ENCODE measurements around the gene PTPRD.

Gene PTPRD

DNA sequence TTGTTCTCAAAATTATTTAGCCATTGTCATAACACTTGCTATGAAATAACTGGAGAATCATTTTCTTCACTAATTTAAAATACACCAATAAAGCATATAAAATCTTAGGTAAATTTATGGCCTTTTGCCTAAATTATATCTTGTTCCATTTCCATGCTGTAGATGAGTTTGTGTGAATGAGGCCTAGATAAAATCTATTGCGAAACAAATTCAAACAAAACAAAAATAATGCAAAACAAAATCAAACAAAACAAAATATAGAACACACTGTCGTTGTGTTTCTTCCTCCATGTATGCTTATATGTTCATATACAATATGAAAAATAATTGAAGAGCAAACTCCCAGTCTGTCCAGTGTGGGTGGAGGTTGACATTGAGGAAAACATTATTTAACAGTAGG is 1020.7 kb downstream of the PTPRD start:
- DNase-seq (ENCODE audit: low read depth, low spot score), result no peak
- TF ChIP-seq SUZ12 (IDR thresholded peaks at IDR 0.05; ENCODE audit: extremely low read depth, insufficient read depth, insufficient read length) (no peak), YY1 (IDR thresholded peaks at IDR 0.05; ENCODE audit: insufficient read depth, insufficient read length) (no peak), ZNF274 (IDR thresholded peaks at IDR 0.05; ENCODE audit: low read depth, low read length) (no peak)
- Histone ChIP-seq H3K4me1 (ENCODE audit: insufficient read depth, insufficient read length) (no peaks in the 10 kb centered on the region), H3K27me3 (ENCODE audit: insufficient read depth, insufficient read length) (no peaks in the 10 kb centered on the region), H3K36me3 (ENCODE audit: insufficient read depth, insufficient read length, low read length) (no peaks in the 10 kb centered on the region), H3K9me3 (ENCODE audit: insufficient read depth, low read length) (no peaks in the 10 kb centered on the region), H3K9ac (ENCODE audit: insufficient read length, low read depth) (no peak overlapping the region), H3K4me3 (ENCODE audit: insufficient read length, low read depth) (no peak overlapping the region)

- Histone ChIP-seq H3K27me3 (ENCODE audit: insufficient read depth, insufficient read length) (no peaks in the 10 kb centered on the region), H3K4me3 (ENCODE audit: insufficient read length, low read depth) (no peak overlapping the region), H3K9me3 (ENCODE audit: insufficient read depth, low read length) (no peaks in the 10 kb centered on the region), H3K36me3 (ENCODE audit: insufficient read depth, insufficient read length, low read length) (no peaks in the 10 kb centered on the region), H3K9ac (ENCODE audit: insufficient read length, low read depth) (no peak overlapping the region), H3K4me1 (ENCODE audit: insufficient read depth, insufficient read length) (no peaks in the 10 kb centered on the region)
- TF ChIP-seq YY1 (IDR thresholded peaks at IDR 0.05; ENCODE audit: insufficient read depth, insufficient read length) (no peak), ZNF274 (IDR thresholded peaks at IDR 0.05; ENCODE audit: low read depth, low read length) (no peak), SUZ12 (IDR thresholded peaks at IDR 0.05; ENCODE audit: extremely low read depth, insufficient read depth, insufficient read length) (no peak)
- DNase-seq (ENCODE audit: low read depth, low spot score), result no peak
These were observed 1026.9 kb downstream of the PTPRD start for GRCh38 chr9:9585920-9586319.

DNA sequence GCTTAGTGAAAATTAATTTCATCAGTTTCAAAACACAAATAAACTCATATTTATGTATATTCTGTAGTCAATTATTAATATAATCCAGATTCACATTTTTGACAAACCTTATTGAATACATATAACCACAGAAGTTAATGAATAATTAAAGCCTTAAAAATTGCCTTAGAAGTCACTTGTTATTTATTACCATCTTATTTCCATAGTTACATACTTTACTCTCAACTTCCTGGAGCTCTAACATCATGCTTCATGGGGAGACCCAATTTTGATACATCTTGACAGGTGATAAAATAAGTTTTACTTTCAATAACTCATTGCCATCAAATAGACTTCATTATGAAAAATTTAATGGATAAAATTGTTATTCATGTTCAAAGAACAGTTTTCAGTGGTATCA is 1038.7 kb downstream of the PTPRD start:
- no peak overlapping the region for H3K9ac ChIP-seq (ENCODE audit: insufficient read length, low read depth)
- H3K9me3 ChIP-seq (ENCODE audit: insufficient read depth, low read length), result no peaks in the 10 kb centered on the region
- DNase-seq (ENCODE audit: low read depth, low spot score), result no peak
- H3K4me3 ChIP-seq (ENCODE audit: insufficient read length, low read depth), result no peak overlapping the region
- no peaks in the 10 kb centered on the region for H3K27me3 ChIP-seq (ENCODE audit: insufficient read depth, insufficient read length)
- TF ChIP-seq ZNF274 (IDR thresholded peaks at IDR 0.05; ENCODE audit: low read depth, low read length) (no peak), SUZ12 (IDR thresholded peaks at IDR 0.05; ENCODE audit: extremely low read depth, insufficient read depth, insufficient read length) (no peak), YY1 (IDR thresholded peaks at IDR 0.05; ENCODE audit: insufficient read depth, insufficient read length) (no peak)
- no peaks in the 10 kb centered on the region for H3K36me3 ChIP-seq (ENCODE audit: insufficient read depth, insufficient read length, low read length)
- H3K4me1 ChIP-seq (ENCODE audit: insufficient read depth, insufficient read length), result no peaks in the 10 kb centered on the region

DNA sequence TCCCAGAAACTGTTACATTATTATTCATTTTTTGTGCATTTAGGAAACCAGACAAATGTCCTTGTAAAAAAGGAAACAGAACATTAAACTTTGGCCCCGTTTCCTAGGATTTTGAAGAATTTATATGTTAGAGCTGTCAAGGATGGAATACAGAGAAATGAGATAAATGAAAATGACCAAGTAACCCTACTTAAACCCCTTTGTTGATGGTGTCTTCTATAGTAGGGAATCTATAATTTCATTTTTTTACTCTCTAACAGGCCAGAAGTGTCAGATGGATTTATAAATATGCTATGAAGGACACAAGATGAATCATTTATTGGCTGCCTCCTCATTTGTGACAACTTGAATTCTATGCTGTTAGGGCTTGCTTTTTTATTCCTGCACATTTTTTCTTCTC is 1047.1 kb downstream of the PTPRD start:
- TF ChIP-seq SUZ12 (IDR thresholded peaks at IDR 0.05; ENCODE audit: extremely low read depth, insufficient read depth, insufficient read length) (no peak), ZNF274 (IDR thresholded peaks at IDR 0.05; ENCODE audit: low read depth, low read length) (no peak), YY1 (IDR thresholded peaks at IDR 0.05; ENCODE audit: insufficient read depth, insufficient read length) (no peak)
- no peak overlapping the region for H3K4me3 ChIP-seq (ENCODE audit: insufficient read length, low read depth)
- no peaks in the 10 kb centered on the region for H3K27me3 ChIP-seq (ENCODE audit: insufficient read depth, insufficient read length)
- no peak for DNase-seq (ENCODE audit: low read depth, low spot score)
- H3K9me3 ChIP-seq (ENCODE audit: insufficient read depth, low read length), result no peaks in the 10 kb centered on the region
- no peaks in the 10 kb centered on the region for H3K36me3 ChIP-seq (ENCODE audit: insufficient read depth, insufficient read length, low read length)
- no peak overlapping the region for H3K9ac ChIP-seq (ENCODE audit: insufficient read length, low read depth)
- H3K4me1 ChIP-seq (ENCODE audit: insufficient read depth, insufficient read length), result no peaks in the 10 kb centered on the region

- TF ChIP-seq YY1 (IDR thresholded peaks at IDR 0.05; ENCODE audit: insufficient read depth, insufficient read length), result no peak
- no peak for TF ChIP-seq SUZ12 (IDR thresholded peaks at IDR 0.05; ENCODE audit: extremely low read depth, insufficient read depth, insufficient read length)
- no peak for TF ChIP-seq ZNF274 (IDR thresholded peaks at IDR 0.05; ENCODE audit: low read depth, low read length)
- no peak for DNase-seq (ENCODE audit: low read depth, low spot score)
- Histone ChIP-seq H3K27me3 (ENCODE audit: insufficient read depth, insufficient read length) (no peaks in the 10 kb centered on the region), H3K9me3 (ENCODE audit: insufficient read depth, low read length) (peaks cover 6% of the 10 kb centered on the region; the same call in 1 of the 2 replicates), H3K4me1 (ENCODE audit: insufficient read depth, insufficient read length) (no peaks in the 10 kb centered on the region), H3K9ac (ENCODE audit: insufficient read length, low read depth) (no peak overlapping the region), H3K36me3 (ENCODE audit: insufficient read depth, insufficient read length, low read length) (no peaks in the 10 kb centered on the region), H3K4me3 (ENCODE audit: insufficient read length, low read depth) (no peak overlapping the region)
These were observed 1049.0 kb downstream of the PTPRD start for GRCh38 chr9:9563817-9564216.

DNA sequence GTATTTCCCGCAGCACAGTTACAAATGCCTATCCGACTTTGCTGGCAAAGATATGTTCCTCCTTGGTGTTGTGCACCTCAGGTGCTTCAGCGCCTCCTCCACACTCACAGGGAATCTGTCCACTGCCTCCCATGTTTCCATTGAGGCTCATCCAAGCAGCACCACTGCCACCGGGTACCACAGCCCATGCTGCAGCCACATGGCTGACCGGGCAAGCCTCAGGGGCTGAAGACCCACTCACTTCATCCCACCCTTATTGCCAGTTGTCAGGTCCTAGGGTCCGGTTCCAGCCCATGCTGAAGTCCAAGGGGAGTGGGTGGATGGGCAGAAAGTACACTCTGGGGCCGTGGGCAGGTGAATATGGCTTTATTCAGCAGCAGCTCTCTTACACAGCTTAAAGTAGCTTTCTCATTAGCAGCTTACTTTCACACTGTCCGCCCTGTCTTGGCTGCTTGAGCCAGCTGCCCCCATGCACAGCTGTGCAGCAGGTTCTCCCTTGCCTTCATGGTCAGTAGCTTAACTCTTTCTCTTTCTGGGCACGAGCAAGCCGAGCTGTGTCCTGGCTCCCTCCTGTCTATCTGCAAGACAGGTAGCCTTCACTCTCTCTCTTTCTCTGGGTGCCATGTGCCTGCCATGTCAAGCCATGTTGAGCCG is 1052.3 kb downstream of the PTPRD start:
- TF ChIP-seq YY1 (IDR thresholded peaks at IDR 0.05; ENCODE audit: insufficient read depth, insufficient read length) (no peak), SUZ12 (IDR thresholded peaks at IDR 0.05; ENCODE audit: extremely low read depth, insufficient read depth, insufficient read length) (no peak), ZNF274 (IDR thresholded peaks at IDR 0.05; ENCODE audit: low read depth, low read length) (no peak)

GRCh38 chr9:9558907-9559306 is 1053.9 kb downstream of the PTPRD start:
- H3K9ac ChIP-seq (ENCODE audit: insufficient read length, low read depth), result no peak overlapping the region
- no peaks in the 10 kb centered on the region for H3K36me3 ChIP-seq (ENCODE audit: insufficient read depth, insufficient read length, low read length)
- no peak for DNase-seq (ENCODE audit: low read depth, low spot score)
- TF ChIP-seq SUZ12 (IDR thresholded peaks at IDR 0.05; ENCODE audit: extremely low read depth, insufficient read depth, insufficient read length) (no peak), YY1 (IDR thresholded peaks at IDR 0.05; ENCODE audit: insufficient read depth, insufficient read length) (no peak), ZNF274 (IDR thresholded peaks at IDR 0.05; ENCODE audit: low read depth, low read length) (no peak)
- peaks cover 15% of the 10 kb centered on the region; the same call in 1 of the 2 replicates for H3K9me3 ChIP-seq (ENCODE audit: insufficient read depth, low read length)
- no peaks in the 10 kb centered on the region for H3K27me3 ChIP-seq (ENCODE audit: insufficient read depth, insufficient read length)
- H3K4me1 ChIP-seq (ENCODE audit: insufficient read depth, insufficient read length), result no peaks in the 10 kb centered on the region
- no peak overlapping the region for H3K4me3 ChIP-seq (ENCODE audit: insufficient read length, low read depth)

More for the DNA sequence above, 1052.3 kb downstream of the PTPRD start:
- no peaks in the 10 kb centered on the region for H3K4me1 ChIP-seq (ENCODE audit: insufficient read depth, insufficient read length)
- no peak for DNase-seq (ENCODE audit: low read depth, low spot score)
- no peak overlapping the region for H3K4me3 ChIP-seq (ENCODE audit: insufficient read length, low read depth)
- H3K9ac ChIP-seq (ENCODE audit: insufficient read length, low read depth), result no peak overlapping the region
- no peaks in the 10 kb centered on the region for H3K27me3 ChIP-seq (ENCODE audit: insufficient read depth, insufficient read length)
- no peaks in the 10 kb centered on the region for H3K36me3 ChIP-seq (ENCODE audit: insufficient read depth, insufficient read length, low read length)
- H3K9me3 ChIP-seq (ENCODE audit: insufficient read depth, low read length), result peaks cover 15% of the 10 kb centered on the region; the same call in 1 of the 2 replicates
